ENCODE data around the gene GABBR2. TPM values are rescaled to one million over a fixed set of nuclear protein-coding genes. Genes with fewer than 3 reads are reported as not detected.

Gene GABBR2
- total and polyA plus RNA-seq, 9 of the 15 experiments (the other 6 are each of a cell fraction or from before 2014, with no cell fraction given), result 0.15 to 1.9 (median 0.32) TPM

GRCh38 chr9:98605116-98605515 is 103.6 kb downstream of the GABBR2 start:
- no peaks in the 10 kb centered on the region for H3K79me2 ChIP-seq (ENCODE audit: control insufficient read depth, insufficient read depth, low read length)
- no TSS peak for BruUV-seq (replicated peaks)
- WGBS (ENCODE audit: insufficient coverage, low coverage, missing lambda C conversion rate), result 7% methylated on average over 8 of the region's 8 CpGs

More at GRCh38 chr9:98605116-98605515, 103.6 kb downstream of the GABBR2 start:
- intact Hi-C loops (cut with micrococcal nuclease) (no loop called here), in situ Hi-C loops (cut with MboI) (no loop called here)
- Histone ChIP-seq H3K4me2 (ENCODE audit: insufficient read depth, low read length) (no peak overlapping the region), H3K27ac (ENCODE audit: extremely low read depth, low read depth, low read length) (no peak overlapping the region), H4K20me1 (replicated peaks; ENCODE audit: control insufficient read depth, insufficient read depth, low read length) (0 out of 2 replicates have a peak, but pooled peaks cover 3% of the 10 kb centered on the region), H3K9me1 (ENCODE audit: control insufficient read depth, insufficient read depth, low read length) (no peaks in the 10 kb centered on the region), H3K4me1 (replicated peaks in 1 of 2; ENCODE audit: control insufficient read depth in 2 of 2, insufficient read depth in 2 of 2, low read length in 2 of 2) (no peaks in the 10 kb centered on the region), H2AFZ (ENCODE audit: low read depth, low read length) (no peak overlapping the region), H3K36me3 (ENCODE audit: control insufficient read depth, insufficient read depth, low read length) (no peaks in the 10 kb centered on the region), H3K4me3 (no peak overlapping the region), H3K9me3 (replicated peaks; ENCODE audit: control insufficient read depth, insufficient read depth, low read depth, low read length) (no peaks in the 10 kb centered on the region), H3K9ac (ENCODE audit: insufficient read depth in 1 of 2, low read depth in 2 of 2, low read length in 2 of 2) (no peak overlapping the region), H3K27me3 (ENCODE audit: control insufficient read depth in 2 of 2, insufficient read depth in 2 of 2, low read length in 2 of 2) (peaks cover 26 to 44% of the 10 kb centered on the region in 2 experiments)
- ChIA-PET POLR2A (interaction anchor here (0.7 kb wide), 1 partner anchor 334 kb away, joined by 3 read pairs; no protein-coding TSS in a partner anchor), CTCF (ENCODE audit: low intra/inter-chr PET ratio) (no interaction called here)
- no peak for ATAC-seq
- no peak for DNase-seq (ENCODE audit: extremely low read depth in 1 of 4, low spot score in 3 of 4)
- TF ChIP-seq TCF7L2 (IDR thresholded peaks at IDR 0.05; ENCODE audit: low read depth, low read length), result no peak
- no peak for TF ChIP-seq RNF2 (IDR thresholded peaks at IDR 0.05)
- no peak for TF ChIP-seq ZNF589 (CRISPR knock-in tag; IDR thresholded peaks at IDR 0.05; ENCODE audit: low read depth)
- TF ChIP-seq SNIP1 (IDR thresholded peaks at IDR 0.05; ENCODE audit: low read depth), result no peak
- TF ChIP-seq ZSCAN29 (IDR thresholded peaks at IDR 0.05), result no peak
- TF ChIP-seq CCNT2 (IDR thresholded peaks at IDR 0.05; ENCODE audit: borderline replicate concordance, extremely low read depth, insufficient read length, low read depth, low read length), result no peak
- no peak for TF ChIP-seq MTA3 (IDR thresholded peaks at IDR 0.05; ENCODE audit: borderline replicate concordance)
- no peak for TF ChIP-seq ETV5 (CRISPR knock-in tag; IDR thresholded peaks at IDR 0.05; ENCODE audit: low read depth)
- no peak for TF ChIP-seq ZNF551 (CRISPR knock-in tag; IDR thresholded peaks at IDR 0.05)
- TF ChIP-seq CREM (IDR thresholded peaks at IDR 0.05; ENCODE audit: low read depth), result no peak
- TF ChIP-seq SPI1 (IDR thresholded peaks at IDR 0.05; ENCODE audit: borderline replicate concordance, low read depth, low read length), result no peak
- no peak for TF ChIP-seq PPARD (CRISPR knock-in tag; IDR thresholded peaks at IDR 0.05)
- TF ChIP-seq ZNF165 (CRISPR knock-in tag; IDR thresholded peaks at IDR 0.05; ENCODE audit: borderline replicate concordance), result no peak
- no peak for TF ChIP-seq EHMT2 (IDR thresholded peaks at IDR 0.05)
- TF ChIP-seq, protein P1, sequence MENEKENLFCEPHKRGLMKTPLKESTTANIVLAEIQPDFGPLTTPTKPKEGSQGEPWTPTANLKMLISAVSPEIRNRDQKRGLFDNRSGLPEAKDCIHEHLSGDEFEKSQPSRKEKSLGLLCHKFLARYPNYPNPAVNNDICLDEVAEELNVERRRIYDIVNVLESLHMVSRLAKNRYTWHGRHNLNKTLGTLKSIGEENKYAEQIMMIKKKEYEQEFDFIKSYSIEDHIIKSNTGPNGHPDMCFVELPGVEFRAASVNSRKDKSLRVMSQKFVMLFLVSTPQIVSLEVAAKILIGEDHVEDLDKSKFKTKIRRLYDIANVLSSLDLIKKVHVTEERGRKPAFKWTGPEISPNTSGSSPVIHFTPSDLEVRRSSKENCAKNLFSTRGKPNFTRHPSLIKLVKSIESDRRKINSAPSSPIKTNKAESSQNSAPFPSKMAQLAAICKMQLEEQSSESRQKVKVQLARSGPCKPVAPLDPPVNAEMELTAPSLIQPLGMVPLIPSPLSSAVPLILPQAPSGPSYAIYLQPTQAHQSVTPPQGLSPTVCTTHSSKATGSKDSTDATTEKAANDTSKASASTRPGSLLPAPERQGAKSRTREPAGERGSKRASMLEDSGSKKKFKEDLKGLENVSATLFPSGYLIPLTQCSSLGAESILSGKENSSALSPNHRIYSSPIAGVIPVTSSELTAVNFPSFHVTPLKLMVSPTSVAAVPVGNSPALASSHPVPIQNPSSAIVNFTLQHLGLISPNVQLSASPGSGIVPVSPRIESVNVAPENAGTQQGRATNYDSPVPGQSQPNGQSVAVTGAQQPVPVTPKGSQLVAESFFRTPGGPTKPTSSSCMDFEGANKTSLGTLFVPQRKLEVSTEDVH (IDR thresholded peaks at IDR 0.05; ENCODE audit: low read depth, partially characterized antibody), result no peak
- FAIRE-seq, result no peak

Data from K562 (cell line).